ENCODE results near the gene TMIGD1. TPM values are rescaled to one million over a fixed set of nuclear protein-coding genes. Genes with fewer than 3 reads are reported as not detected.

TMIGD1 gene
- total RNA-seq, 1 experiment from 2014 or later: not detected

- H3K23me2 ChIP-seq (ENCODE audit: insufficient read length, low read depth, low read length, poor library complexity, severe bottlenecking): no peaks in the 10 kb centered on the region
- no peak overlapping the region for H3K18ac ChIP-seq (ENCODE audit: insufficient read length, low read depth, low read length)
- H3K23ac ChIP-seq (ENCODE audit: insufficient read length, low read depth, low read length): no peak overlapping the region
- no peak overlapping the region for H2AK5ac ChIP-seq (ENCODE audit: insufficient read length, low read length)
- H3K9me3 Mint-ChIP-seq: no peaks in the 10 kb centered on the region
- H3K27ac ChIP-seq (ENCODE audit: insufficient read length, low read depth, low read length): no peak overlapping the region
- H3K4me3 Mint-ChIP-seq: no peak overlapping the region
- H3K79me1 ChIP-seq (ENCODE audit: insufficient read depth, low read depth, low read length, poor library complexity, severe bottlenecking): no peaks in the 10 kb centered on the region
- no peak overlapping the region for H3K14ac ChIP-seq (ENCODE audit: insufficient read depth, low read length)
- H3K27ac Mint-ChIP-seq: no peak overlapping the region
- no peaks in the 10 kb centered on the region for H3K79me2 ChIP-seq (ENCODE audit: insufficient read depth, low read length)
- H3K9me3 ChIP-seq (ENCODE audit: control insufficient read depth, low read depth, low read length): no peaks in the 10 kb centered on the region
- H2BK20ac ChIP-seq (ENCODE audit: low read depth, low read length, poor library complexity, severe bottlenecking): no peak overlapping the region
- no peak overlapping the region for H2BK5ac ChIP-seq (ENCODE audit: insufficient read length, low read length)
- H3K4ac ChIP-seq (ENCODE audit: low read depth, low read length): no peak overlapping the region
- no peak overlapping the region for H4K8ac ChIP-seq (replicated peaks; ENCODE audit: insufficient read length, low read depth, low read length)
- H3K4me1 ChIP-seq (ENCODE audit: insufficient read depth, low read length): no peaks in the 10 kb centered on the region
- H3K27me3 Mint-ChIP-seq (ENCODE audit: low read depth): peaks cover 4% of the 10 kb centered on the region
- H2BK15ac ChIP-seq (ENCODE audit: low read depth, low read length): no peak overlapping the region
- H3K27me3 ChIP-seq (ENCODE audit: insufficient read depth, low read length): no peaks in the 10 kb centered on the region
- no peaks in the 10 kb centered on the region for H3K36me3 Mint-ChIP-seq (ENCODE audit: insufficient read depth in 1 of 3, low read depth in 3 of 3)
- no peak overlapping the region for H2BK120ac ChIP-seq (ENCODE audit: low read depth, low read length, poor library complexity, severe bottlenecking)
- H3K9ac ChIP-seq (ENCODE audit: extremely low read depth, insufficient read length, low read length): no peak overlapping the region
- no peak overlapping the region for H3T11ph ChIP-seq (ENCODE audit: low read length)
- H2BK12ac ChIP-seq (ENCODE audit: insufficient read length, low read depth, low read length): no peak overlapping the region
- no peak for DNase-seq
- H3K4me1 Mint-ChIP-seq: 0 out of 4 replicates have a peak, but pooled peaks cover 0 to 3% of the 10 kb centered on the region in 2 experiments
- H3K4me2 ChIP-seq (ENCODE audit: insufficient read depth, insufficient read length, low read length): no peak overlapping the region
- no peak for TF ChIP-seq CTCF (conservative IDR thresholded peaks at IDR 0.05)
- no peak overlapping the region for H2AFZ ChIP-seq (ENCODE audit: low read length)
- H4K91ac ChIP-seq (ENCODE audit: insufficient read length, low read depth, low read length): no peak overlapping the region
- WGBS (ENCODE audit: extremely low coverage, insufficient read length, low lambda C conversion rate): no CpG with 5 or more reads among the region's 5 CpGs
- no peak overlapping the region for H3K56ac ChIP-seq (ENCODE audit: insufficient read length, low read depth, low read length)
- H4K5ac ChIP-seq (ENCODE audit: insufficient read length, low read depth, low read length): no peak overlapping the region
- no peaks in the 10 kb centered on the region for H4K20me1 ChIP-seq (ENCODE audit: control insufficient read depth, insufficient read depth, insufficient read length)
Measured at GRCh38 chr17:30323262-30323894, 10.5 kb downstream of the TMIGD1 start.
